ENCODE measurements around the gene CHN2. TPM values are rescaled to one million over a fixed set of nuclear protein-coding genes. Genes with fewer than 3 reads are reported as not detected.

CHN2 gene
- total RNA-seq, 1 experiment from 2014 or later, result 2.1 TPM

DNA sequence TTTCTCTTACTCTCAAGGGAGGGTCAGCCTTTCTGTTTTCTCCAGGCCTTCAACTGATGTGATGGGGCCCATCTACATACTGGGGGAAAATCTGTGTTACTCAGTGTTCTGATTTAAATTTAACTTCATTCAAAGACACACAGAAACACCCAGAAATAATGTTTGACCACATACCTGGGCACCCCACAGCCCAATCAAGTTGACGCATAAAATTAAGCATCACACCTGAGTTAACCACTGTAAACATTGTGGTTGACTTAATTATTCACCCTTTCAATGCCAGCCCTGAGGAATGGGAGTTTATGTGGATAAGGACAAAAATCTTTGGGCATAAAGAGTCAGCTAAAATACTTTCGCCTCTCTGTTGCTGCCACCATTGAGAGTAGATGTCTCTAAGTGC is 10.0 kb upstream of the CHN2 start:
- ChIA-PET POLR2A (no interaction called here), RAD21 (ENCODE audit: low non-redundant PET in 1 of 2, low total read pairs in 2 of 2, uncharacterized antibody in 2 of 2, unreplicated experiment in 2 of 2) (no interaction called here), CTCF (no interaction called here)
- no TSS peak for BruUV-seq (replicated peaks)
- ATAC-seq (no peak), DNase-seq (ENCODE audit: low read depth, low spot score) (no peak)
- no peaks in the 10 kb centered on the region for H4K20me1 ChIP-seq (ENCODE audit: insufficient read depth)
- no peak overlapping the region for H2AFZ ChIP-seq (ENCODE audit: low read depth, low read length, poor library complexity, severe bottlenecking)
- H3K27ac ChIP-seq (ENCODE audit: low read depth, low read length), result no peak overlapping the region
- no peaks in the 10 kb centered on the region for H3K9me3 ChIP-seq (ENCODE audit: control insufficient read depth in 1 of 2, insufficient read depth in 1 of 2, low read depth in 1 of 2, low read length in 2 of 2)
- H3K9ac ChIP-seq (ENCODE audit: low read length), result no peak overlapping the region
- no peaks in the 10 kb centered on the region for H3K36me3 ChIP-seq (ENCODE audit: control insufficient read depth in 1 of 2, insufficient read depth in 2 of 2, low read length in 2 of 2)
- no peak overlapping the region for H3K4me2 ChIP-seq (ENCODE audit: low read length)
- intact Hi-C loops (cut with micrococcal nuclease), result no loop called here
- H3K27me3 ChIP-seq (ENCODE audit: insufficient read depth, low read length), result no peaks in the 10 kb centered on the region
- H3K79me2 ChIP-seq (ENCODE audit: insufficient read depth, low read length), result no peaks in the 10 kb centered on the region
- H3K4me3 ChIP-seq (replicated peaks in 1 of 2; ENCODE audit: low read depth in 1 of 2, low read length in 2 of 2), result no peak overlapping the region
- no peak for TF ChIP-seq ELF1 (IDR thresholded peaks at IDR 0.05; ENCODE audit: borderline replicate concordance, low read depth)
- TF ChIP-seq SRF (IDR thresholded peaks at IDR 0.05; ENCODE audit: low read depth), result no peak
- no peak for TF ChIP-seq EZH2phosphoT487 (IDR thresholded peaks at IDR 0.05; ENCODE audit: borderline replicate concordance)
- no peak for TF ChIP-seq TCF7L2 (IDR thresholded peaks at IDR 0.05; ENCODE audit: borderline replicate concordance, extremely low read depth, insufficient read depth, insufficient read length)
- no peak for TF ChIP-seq FOSL1 (IDR thresholded peaks at IDR 0.05; ENCODE audit: low read depth)
- no peak for TF ChIP-seq SIN3A (IDR thresholded peaks at IDR 0.05; ENCODE audit: low read depth)
- no peak for TF ChIP-seq POLR2AphosphoS5 (IDR thresholded peaks at IDR 0.05; ENCODE audit: low read depth, low read length)
- no peak for TF ChIP-seq EGR1 (IDR thresholded peaks at IDR 0.05; ENCODE audit: low read depth)
- peaks cover 0 to 3% of the 10 kb centered on the region in 2 experiments; a peak in 2 of 4 replicates for H3K4me1 ChIP-seq (ENCODE audit: control insufficient read depth in 1 of 2, insufficient read depth in 2 of 2, low read length in 2 of 2)
- H3K9me2 ChIP-seq (ENCODE audit: insufficient read depth), result no peaks in the 10 kb centered on the region

DNA sequence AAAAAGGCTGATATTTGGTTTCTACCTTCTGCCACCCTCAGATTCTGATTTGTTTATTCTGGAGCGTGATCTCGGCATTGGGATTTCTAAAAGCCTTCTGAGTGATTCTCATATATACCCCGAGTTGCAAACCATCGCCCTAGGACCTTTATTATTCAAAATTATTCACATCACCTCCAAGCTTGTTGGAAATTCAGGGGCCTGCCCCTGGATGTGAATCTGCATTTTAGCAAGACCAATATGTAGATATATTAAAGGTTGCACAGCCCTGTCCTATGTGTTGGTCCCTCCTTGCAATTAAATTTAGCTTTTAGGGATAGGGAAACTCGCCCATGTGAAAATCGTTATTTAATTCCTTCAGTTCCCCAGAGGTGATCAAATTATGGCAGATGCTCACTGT is 9.0 kb upstream of the CHN2 start:
- H3K9me3 ChIP-seq (ENCODE audit: control insufficient read depth in 1 of 2, insufficient read depth in 1 of 2, low read depth in 1 of 2, low read length in 2 of 2), result no peaks in the 10 kb centered on the region
- no peaks in the 10 kb centered on the region for H3K9me2 ChIP-seq (ENCODE audit: insufficient read depth)
- ATAC-seq (no peak), DNase-seq (ENCODE audit: low read depth, low spot score) (no peak)
- no peaks in the 10 kb centered on the region for H3K79me2 ChIP-seq (ENCODE audit: insufficient read depth, low read length)
- no peak for TF ChIP-seq SIN3A (IDR thresholded peaks at IDR 0.05; ENCODE audit: low read depth)
- intact Hi-C loops (cut with micrococcal nuclease), result no loop called here
- no peaks in the 10 kb centered on the region for H3K36me3 ChIP-seq (ENCODE audit: control insufficient read depth in 1 of 2, insufficient read depth in 2 of 2, low read length in 2 of 2)
- peaks cover 0 to 9% of the 10 kb centered on the region in 2 experiments; a peak in 2 of 4 replicates for H3K4me1 ChIP-seq (ENCODE audit: control insufficient read depth in 1 of 2, insufficient read depth in 2 of 2, low read length in 2 of 2)
- no peak overlapping the region for H3K4me2 ChIP-seq (ENCODE audit: low read length)
- H3K9ac ChIP-seq (ENCODE audit: low read length), result no peak overlapping the region
- no peak overlapping the region for H2AFZ ChIP-seq (ENCODE audit: low read depth, low read length, poor library complexity, severe bottlenecking)
- no peaks in the 10 kb centered on the region for H4K20me1 ChIP-seq (ENCODE audit: insufficient read depth)
- no peak overlapping the region for H3K27ac ChIP-seq (ENCODE audit: low read depth, low read length)
- H3K27me3 ChIP-seq (ENCODE audit: insufficient read depth, low read length), result no peaks in the 10 kb centered on the region
- H3K4me3 ChIP-seq (replicated peaks in 1 of 2; ENCODE audit: low read depth in 1 of 2, low read length in 2 of 2), result no peak overlapping the region
- POLR2A ChIA-PET, result no interaction called here
- CTCF ChIA-PET, result no interaction called here
- RAD21 ChIA-PET (ENCODE audit: low non-redundant PET in 1 of 2, low total read pairs in 2 of 2, uncharacterized antibody in 2 of 2, unreplicated experiment in 2 of 2), result no interaction called here
- BruUV-seq (replicated peaks), result no TSS peak

All from HCT116 (cell line).